ENCODE measurements around the gene SAFB2.

Gene SAFB2

DNA sequence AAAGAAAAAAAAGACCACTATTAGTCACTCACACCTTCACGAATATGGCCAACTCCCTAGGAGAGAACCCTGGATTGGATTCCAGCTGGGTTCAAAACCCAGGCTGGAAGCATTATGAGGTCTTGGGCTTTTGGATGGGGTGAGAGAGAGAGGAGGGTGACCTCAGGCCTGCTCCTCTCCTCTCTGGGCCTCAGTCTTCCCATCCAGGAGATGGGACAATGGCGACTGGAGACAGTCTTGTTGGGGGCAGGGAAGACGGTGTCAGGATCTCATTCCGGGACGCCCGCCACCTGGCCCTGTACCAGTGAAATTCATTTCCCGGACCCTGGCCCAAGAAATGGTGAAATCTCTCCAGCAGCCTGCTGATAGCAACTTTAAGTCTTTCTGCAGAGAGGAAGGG, 81.1 kb downstream of the SAFB2 start:
- no peak for DNase-seq (ENCODE audit: low read depth)

DNA sequence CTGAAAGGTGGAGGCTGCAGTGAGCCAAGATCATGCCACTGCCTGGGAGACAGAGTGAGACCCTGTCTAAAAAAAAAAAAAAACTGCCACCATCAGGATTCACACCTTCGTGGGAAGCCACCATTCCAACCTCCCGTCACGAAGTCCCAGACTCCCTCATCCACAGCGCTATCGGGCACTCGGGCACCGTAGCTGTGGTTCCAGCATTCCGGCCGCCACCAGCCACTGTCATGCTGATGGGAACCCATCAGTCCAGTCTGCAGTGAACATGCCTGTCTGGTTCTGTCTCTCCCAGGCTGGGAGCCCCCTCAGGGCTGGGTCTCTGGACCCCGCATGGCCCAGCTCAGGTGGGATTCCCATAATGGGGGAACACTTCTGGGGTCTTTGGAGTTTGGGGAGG, 82.4 kb downstream of the SAFB2 start:
- no peak for DNase-seq (ENCODE audit: low read depth)

DNA sequence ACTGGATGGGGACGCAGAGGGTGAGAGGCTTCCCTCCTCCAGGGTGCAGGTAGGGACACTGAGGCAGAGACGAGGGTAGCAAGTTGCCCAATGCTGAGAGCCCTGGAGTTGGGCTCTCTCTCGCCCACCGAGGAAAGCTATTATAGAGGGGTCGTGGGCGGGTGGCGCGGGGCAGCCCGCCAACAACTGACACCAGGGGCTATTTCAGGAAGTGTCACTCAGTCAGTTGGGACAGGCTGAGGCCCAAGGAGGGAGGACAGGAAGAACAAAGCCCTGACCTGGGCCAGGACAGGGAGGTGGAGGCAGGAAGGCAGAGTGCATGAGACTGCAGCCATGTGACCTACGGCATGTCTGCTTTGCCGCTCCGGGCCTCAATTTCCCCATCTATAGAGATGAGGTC, 84.7 kb downstream of the SAFB2 start:
- DNase-seq (ENCODE audit: low read depth) = no peak
